NCI-H345 (cell line): ENCODE data around the gene RRP1B.
A peak's percentile ranks its signal among the peaks of the same experiment; 100 is the strongest.
"Not testable (repeated sequence)": the region's sequence is repeated elsewhere in the genome, so short reads cannot be mapped to it uniquely, and the experiment has no call there.

Source experiments
- DNase-seq: peaks from one replicate; lab custom pipeline; 2025; lab: John Stamatoyannopoulos, UW

RRP1B gene

DNA sequence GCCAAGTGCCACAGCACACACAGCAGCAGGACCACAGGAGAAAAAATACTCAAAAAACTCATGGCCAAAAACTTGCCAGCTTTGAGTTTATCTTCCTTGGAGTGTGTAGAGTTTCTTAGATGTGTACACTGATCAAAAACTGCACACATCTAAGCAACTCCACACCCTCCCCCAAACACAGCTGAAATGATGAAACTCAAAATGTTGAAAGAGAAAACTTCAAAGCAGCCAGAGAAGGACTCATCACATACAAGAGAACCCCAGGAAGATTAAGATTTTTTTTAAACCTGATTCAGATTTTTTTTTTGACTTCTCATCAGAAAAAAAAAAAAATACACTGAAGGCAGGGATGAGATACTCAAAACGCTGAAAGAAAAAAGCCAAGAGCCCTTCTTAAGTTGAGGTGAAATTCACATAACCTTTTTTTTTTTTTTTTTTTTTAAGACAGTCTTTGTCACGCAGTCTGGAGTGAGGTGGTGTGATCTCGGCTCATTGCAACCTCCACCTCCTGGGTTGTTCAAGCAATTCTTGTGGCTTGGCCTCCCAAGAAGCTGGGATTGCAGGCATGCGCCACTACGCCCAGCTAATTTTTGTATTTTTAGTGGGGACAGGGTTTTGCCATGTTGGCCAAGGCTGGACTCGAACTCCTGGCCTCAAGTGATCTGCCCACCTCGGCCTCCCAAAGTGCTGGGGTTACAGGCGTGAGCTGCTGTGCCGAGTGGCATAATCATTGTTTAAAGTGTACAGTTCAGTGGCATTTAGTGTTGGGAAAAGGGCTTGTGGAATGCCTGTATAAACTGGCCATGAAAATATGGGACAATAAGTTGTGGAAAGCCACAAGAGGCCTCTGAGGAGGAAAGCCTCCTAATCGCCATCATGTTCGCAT is 38.6 kb downstream of the RRP1B start:
- no peak for DNase-seq

DNA sequence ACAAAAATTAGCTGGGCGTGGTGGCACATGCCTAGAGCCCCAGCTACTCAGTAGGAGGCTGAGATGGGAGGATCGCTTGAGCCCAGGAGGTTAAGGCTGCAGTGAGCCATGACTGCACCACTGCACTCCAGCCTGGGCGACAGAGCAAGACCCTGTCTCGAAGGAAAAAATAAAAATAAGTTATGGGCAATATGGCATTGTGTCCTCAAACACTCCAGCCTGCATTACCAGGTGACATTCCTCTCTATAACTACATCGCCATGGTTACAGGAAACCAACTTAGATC is 40.1 kb downstream of the RRP1B start:
- DNase-seq = not testable (repeated sequence)

GRCh38 chr21:43699933-43700599 is 40.7 kb downstream of the RRP1B start:
- no peak for DNase-seq

DNA sequence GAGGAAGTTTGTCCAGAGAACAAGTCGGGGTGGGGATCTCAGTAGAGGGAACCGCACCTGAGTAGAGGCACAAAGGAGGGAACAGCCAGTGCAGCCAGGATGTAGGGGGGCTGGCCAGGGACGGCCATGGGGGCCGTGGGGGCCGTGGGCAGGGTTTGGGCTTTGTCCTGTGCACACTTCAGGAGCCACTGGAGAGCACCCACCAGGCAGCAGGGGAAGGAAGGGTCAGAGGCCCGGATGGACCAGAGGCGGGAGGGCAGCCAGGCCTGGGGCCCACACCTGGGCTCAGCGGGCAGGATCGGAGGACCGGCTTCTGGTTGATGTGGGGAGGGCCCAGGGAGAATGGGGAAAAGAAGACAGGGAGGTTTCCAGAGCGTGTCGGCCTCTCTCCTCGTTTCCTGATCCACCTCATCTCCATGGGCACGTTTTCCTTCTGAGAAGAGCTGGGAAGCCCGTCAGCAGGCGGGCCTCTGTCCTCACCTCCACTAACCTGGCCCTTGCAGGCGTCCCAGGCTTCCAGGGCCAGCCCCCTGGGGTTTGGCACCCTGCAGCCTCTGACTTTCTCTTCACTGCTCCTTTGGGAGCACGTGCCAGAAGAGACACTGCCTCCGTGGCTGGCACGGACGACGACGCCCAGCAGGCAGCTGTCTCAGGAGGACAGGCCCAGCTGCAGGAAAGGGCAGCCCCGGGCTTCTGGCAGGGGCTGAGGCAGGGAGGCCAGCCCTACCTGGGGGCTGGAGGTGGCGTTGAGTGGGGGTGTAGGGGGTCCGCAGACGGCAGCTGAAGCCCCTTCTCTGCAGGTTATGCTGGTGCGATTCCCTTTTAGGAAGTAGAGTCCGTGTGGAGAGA is 42.8 kb downstream of the RRP1B start:
- no peak for DNase-seq

GRCh38 chr21:43702785-43703034 is 43.4 kb downstream of the RRP1B start:
- DNase-seq = no peak

GRCh38 chr21:43703035-43703880 is 43.9 kb downstream of the RRP1B start:
- no peak for DNase-seq

DNA sequence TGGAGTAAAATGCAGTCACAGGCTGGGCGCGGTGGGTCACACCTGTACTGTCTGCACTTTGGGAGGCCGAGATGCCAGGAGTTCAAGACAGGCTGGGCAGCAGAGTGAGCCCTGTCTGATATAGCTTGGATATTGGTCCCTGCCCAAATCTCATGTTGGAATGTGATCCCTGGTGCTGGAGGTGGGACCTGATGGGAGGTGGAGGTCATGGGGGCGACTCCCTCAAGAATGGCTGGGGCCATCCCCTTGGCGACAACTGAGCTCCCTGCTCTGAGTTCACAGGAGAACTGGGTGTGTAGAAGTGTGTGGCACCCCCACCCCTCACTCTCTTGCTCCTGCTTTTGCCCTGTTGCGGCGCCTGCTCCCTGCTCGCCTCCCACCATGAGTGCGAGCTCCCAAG is 48.1 kb downstream of the RRP1B start:
- no peak for DNase-seq

GRCh38 chr21:43708745-43709381 is 49.5 kb downstream of the RRP1B start:
- DNase-seq = no peak

DNA sequence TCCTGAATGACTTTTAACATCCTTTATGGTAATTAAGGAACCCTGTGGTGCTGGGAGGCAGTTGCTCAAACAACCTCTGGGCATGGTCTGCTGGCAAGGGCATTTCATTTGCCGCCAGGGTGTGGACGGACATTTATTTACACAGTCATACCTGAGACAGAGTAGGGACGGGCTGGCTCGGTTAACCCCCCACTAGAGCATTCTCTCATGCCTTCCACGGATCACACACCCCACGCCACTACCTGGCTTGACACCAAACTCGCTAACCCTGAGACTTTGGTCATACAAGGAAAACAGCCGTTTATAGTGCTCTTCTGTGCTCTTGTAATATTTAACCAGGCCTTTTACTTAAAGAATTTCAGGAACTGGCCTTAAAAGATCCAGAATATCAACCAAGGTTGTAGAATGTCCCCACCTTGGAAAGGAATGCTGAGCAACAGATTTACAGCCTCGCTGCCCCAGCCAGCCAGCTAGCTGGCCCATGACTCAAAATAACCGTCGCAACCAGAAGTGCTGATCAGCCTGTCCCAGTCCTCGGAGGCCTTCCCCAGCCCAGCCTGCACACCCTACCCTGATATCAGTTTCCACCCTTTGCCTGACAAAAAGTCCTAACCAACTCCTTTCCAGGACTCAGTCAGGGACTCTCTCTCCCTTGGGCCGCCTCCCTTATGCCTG is 53.0 kb downstream of the RRP1B start:
- peak; percentile 73 for DNase-seq

DNA sequence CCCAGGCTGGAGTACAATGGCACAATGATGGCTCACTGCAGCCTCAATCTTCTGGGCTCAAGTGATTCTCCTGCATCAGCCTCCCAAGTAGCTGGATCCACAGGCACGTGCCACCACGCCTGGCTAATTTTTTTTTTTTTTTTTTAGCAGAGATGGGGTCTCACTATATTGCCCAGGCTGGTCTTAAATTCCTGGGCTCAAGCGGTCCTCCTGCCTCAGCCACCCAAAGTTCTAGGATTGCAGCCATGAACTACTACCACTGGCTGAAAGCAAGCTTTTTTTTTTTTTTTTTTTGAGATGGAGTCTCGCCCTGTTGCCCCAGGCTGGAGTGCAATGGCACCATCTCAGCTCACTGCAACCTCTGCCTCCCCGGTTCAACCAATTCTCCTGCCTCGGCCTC is 53.8 kb downstream of the RRP1B start:
- not testable (repeated sequence) for DNase-seq

DNA sequence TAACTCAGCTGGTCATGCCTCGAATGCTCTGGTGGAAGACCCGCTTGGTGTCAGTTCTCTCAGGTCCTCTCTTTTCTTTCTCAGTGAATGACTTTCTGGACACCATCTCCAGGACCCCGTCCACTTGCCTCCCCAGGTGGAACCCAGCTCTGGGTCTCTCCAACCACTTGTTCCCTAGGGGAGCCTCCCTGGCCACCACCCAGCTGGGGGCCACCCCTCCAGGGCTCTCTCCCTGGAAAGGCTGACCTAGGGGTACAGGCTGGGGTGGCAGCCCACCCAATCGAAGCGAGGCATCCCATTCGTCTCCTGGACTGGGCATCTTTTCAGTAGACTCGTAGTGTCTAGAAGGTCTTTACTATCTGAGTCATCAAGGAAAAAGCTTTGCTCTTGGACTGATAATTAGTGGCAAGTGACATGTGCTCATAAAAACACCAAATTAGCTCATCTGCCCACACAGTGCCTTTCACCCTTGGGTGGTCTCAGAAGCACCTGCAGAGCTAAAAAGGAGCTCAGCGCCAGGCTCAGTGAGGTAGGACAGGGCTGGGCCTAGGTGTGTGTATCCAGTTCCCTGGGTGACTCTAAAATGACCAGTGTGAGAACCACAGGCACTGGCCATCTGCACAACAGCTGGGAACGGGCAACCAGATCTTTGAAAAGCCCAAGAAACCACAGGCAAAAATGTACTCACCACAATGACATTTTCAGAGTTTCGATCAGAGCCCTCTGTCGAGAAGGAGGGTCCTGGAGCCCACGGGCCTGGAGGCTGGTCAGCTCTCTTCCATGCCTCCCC is 57.2 kb downstream of the RRP1B start:
- DNase-seq = no peak

GRCh38 chr21:43717166-43717853 is 58.0 kb downstream of the RRP1B start:
- DNase-seq = no peak

GRCh38 chr21:43717967-43718871 is 58.9 kb downstream of the RRP1B start:
- no peak for DNase-seq

- DNase-seq = peak; percentile 83
These were observed 59.8 kb downstream of the RRP1B start, which contains the start of gene PDXK for GRCh38 chr21:43718872-43719747. Gene PDXK, plus strand, starts transcription at chr21:43719129. Its CDS starts 166 bp downstream, at chr21:43719295.

DNA sequence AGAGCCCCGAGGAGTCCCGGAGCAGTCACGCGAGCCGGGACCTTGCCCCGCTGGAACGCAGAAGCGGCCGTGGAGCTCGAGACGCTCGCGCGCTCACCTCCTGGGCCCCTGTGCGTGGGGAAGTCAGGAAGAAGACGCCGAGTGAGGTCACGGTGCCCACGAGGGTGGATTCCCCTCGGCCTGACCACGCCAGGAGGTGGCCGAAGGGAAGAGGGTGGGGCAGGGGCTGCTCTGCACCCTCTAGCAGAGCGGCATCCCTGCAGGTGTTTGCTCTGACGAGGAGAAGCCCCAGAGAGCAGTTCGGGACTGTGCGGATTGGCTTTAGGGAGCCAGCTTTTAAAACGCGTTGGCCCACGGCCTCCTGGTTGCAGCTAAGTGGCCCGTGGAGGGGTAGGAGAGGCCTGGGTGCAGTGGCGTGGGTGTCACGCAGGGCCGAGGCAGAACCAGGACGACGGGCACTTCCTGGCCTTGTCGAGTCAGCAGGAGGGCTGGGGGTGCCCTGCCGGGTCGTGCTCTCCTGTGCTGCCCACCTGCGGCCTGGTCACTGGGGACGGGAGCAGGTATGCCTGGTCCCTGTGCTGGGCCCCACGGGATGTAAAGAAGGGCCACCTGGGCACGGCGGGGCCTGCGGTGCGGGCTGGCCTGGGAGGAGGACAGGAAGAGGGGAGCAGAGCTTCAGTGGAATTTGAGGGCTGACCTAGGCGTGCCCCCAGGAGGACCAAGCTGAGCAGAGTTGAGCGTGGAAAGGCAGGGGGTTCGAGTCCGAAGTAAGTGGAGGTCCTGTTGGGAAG is 60.6 kb downstream of the RRP1B start:
- peak; percentile 28 for DNase-seq

DNA sequence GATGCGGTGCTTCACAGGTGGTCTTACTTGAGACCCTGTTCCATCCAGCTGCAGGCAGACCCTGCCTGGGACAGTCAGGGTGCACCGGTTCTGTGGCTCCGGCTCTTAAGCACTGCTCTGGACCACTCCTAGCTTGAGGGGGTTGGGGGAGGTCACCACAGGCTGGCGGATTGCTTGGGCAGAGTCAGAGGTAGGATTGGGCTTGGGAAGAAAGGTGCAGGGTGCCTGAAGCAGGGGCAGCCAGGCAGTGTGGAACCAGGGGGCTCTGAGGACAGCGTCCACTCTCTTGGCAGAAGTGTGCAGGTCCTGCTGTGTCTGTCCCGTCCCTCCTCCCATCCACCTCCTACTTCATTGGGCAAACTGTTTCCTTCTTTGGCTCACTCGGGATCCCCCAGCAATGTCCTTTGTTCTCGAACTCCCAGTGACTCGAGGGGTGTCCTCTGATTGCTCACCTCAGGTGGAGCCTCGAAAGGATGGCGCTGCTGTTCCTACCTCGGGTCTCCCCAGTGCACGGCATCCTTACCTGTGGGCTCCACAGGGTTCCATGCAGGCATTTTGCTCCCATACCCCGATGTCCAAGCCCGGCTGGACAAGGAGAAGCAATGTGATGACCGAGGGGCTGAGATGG is 61.3 kb downstream of the RRP1B start:
- no peak for DNase-seq
